Chondrocyte (in vitro differentiated cells): ENCODE results near the gene ACSF3. TPM values are rescaled to one million over a fixed set of nuclear protein-coding genes. Genes with fewer than 3 reads are reported as not detected.
A peak's percentile ranks its signal among the peaks of the same experiment; 100 is the strongest.

Experiments
- DNase-seq: peaks from one replicate; pipeline ENCODE4 v3.0.0; 2021; ENCODE audit warnings: mixed read lengths, low spot score
- H3K27ac Mint-ChIP-seq: one replicate; pipeline ENCODE4 v1.8.0; 2021; ENCODE audit warnings: mild to moderate bottlenecking, moderate library complexity, mixed read lengths; ENCODE audit not compliant: unreplicated experiment
- H3K27me3 Mint-ChIP-seq: 2 replicates; pipeline ENCODE4 v1.8.0; 2021; ENCODE audit warnings: low read depth, mixed read lengths
- H3K36me3 Mint-ChIP-seq: 2 replicates; pipeline ENCODE4 v1.8.0; 2021; ENCODE audit warnings: low read depth, mixed read lengths
- H3K4me1 Mint-ChIP-seq: 2 replicates; pipeline ENCODE4 v1.8.0; 2021; ENCODE audit warnings: low read depth, mild to moderate bottlenecking, mixed read lengths
- H3K4me3 Mint-ChIP-seq: one replicate; pipeline ENCODE4 v1.8.0; 2021; ENCODE audit warnings: mild to moderate bottlenecking, moderate library complexity, mixed read lengths; ENCODE audit not compliant: unreplicated experiment
- H3K9me3 Mint-ChIP-seq: 2 replicates; pipeline ENCODE4 v1.8.0; 2021; ENCODE audit warnings: low read depth, mixed read lengths
- total RNA-seq: library from RNA; stranded (reverse); gene quantifications from 3 replicates; pipeline ENCODE4 v1.2.1, GENCODE V29; 2021
- TF ChIP-seq, protein P1 (sequence below): fragments of 200-600 bp; sonication (generic); IDR thresholded peaks from 2 replicates; pipeline ENCODE4 v1.5.0; 2021; ENCODE audit warnings: antibody characterized with exemption, mild to moderate bottlenecking, moderate library complexity

Gene ACSF3
- total RNA-seq, 1 donor from 2014 or later, result 19.5 TPM

- no peak overlapping the region for H3K27ac Mint-ChIP-seq
- no peak for DNase-seq
- TF ChIP-seq, protein P1, sequence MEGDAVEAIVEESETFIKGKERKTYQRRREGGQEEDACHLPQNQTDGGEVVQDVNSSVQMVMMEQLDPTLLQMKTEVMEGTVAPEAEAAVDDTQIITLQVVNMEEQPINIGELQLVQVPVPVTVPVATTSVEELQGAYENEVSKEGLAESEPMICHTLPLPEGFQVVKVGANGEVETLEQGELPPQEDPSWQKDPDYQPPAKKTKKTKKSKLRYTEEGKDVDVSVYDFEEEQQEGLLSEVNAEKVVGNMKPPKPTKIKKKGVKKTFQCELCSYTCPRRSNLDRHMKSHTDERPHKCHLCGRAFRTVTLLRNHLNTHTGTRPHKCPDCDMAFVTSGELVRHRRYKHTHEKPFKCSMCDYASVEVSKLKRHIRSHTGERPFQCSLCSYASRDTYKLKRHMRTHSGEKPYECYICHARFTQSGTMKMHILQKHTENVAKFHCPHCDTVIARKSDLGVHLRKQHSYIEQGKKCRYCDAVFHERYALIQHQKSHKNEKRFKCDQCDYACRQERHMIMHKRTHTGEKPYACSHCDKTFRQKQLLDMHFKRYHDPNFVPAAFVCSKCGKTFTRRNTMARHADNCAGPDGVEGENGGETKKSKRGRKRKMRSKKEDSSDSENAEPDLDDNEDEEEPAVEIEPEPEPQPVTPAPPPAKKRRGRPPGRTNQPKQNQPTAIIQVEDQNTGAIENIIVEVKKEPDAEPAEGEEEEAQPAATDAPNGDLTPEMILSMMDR, result no peak
Observed at GRCh38 chr16:89138513-89138795, 44.8 kb downstream of the ACSF3 start.

GRCh38 chr16:89138843-89139520 is 45.3 kb downstream of the ACSF3 start:
- H3K9me3 Mint-ChIP-seq, result no peaks in the 10 kb centered on the region
- H3K4me3 Mint-ChIP-seq, result no peak overlapping the region
- no peaks in the 10 kb centered on the region for H3K27me3 Mint-ChIP-seq
- no peaks in the 10 kb centered on the region for H3K4me1 Mint-ChIP-seq
- peaks cover 16% of the 10 kb centered on the region for H3K36me3 Mint-ChIP-seq
- DNase-seq, result peak; percentile 80
- TF ChIP-seq, protein P1, result no peak
- no peak overlapping the region for H3K27ac Mint-ChIP-seq

More at GRCh38 chr16:89138513-89138795, 44.8 kb downstream of the ACSF3 start:
- H3K36me3 Mint-ChIP-seq, result peaks cover 16% of the 10 kb centered on the region
- H3K27me3 Mint-ChIP-seq, result no peaks in the 10 kb centered on the region
- no peaks in the 10 kb centered on the region for H3K4me1 Mint-ChIP-seq
- H3K4me3 Mint-ChIP-seq, result no peak overlapping the region
- H3K9me3 Mint-ChIP-seq, result no peaks in the 10 kb centered on the region

- no peak overlapping the region for H3K4me3 Mint-ChIP-seq
- H3K27ac Mint-ChIP-seq, result no peak overlapping the region
- no peaks in the 10 kb centered on the region for H3K9me3 Mint-ChIP-seq
- no peaks in the 10 kb centered on the region for H3K27me3 Mint-ChIP-seq
- DNase-seq, result peak; percentile 86
- TF ChIP-seq, protein P1, result no peak
- peaks cover 11% of the 10 kb centered on the region for H3K36me3 Mint-ChIP-seq
- H3K4me1 Mint-ChIP-seq, result no peaks in the 10 kb centered on the region
Observed at GRCh38 chr16:89139907-89140361, 46.3 kb downstream of the ACSF3 start.

- Mint-ChIP-seq H3K36me3 (peaks cover 11% of the 10 kb centered on the region), H3K27ac (no peak overlapping the region), H3K4me3 (no peak overlapping the region), H3K9me3 (no peaks in the 10 kb centered on the region), H3K27me3 (no peaks in the 10 kb centered on the region), H3K4me1 (no peaks in the 10 kb centered on the region)
- TF ChIP-seq, protein P1, result no peak
- peak; percentile 62 for DNase-seq
Observed at GRCh38 chr16:89140401-89140800, 46.7 kb downstream of the ACSF3 start.

DNA sequence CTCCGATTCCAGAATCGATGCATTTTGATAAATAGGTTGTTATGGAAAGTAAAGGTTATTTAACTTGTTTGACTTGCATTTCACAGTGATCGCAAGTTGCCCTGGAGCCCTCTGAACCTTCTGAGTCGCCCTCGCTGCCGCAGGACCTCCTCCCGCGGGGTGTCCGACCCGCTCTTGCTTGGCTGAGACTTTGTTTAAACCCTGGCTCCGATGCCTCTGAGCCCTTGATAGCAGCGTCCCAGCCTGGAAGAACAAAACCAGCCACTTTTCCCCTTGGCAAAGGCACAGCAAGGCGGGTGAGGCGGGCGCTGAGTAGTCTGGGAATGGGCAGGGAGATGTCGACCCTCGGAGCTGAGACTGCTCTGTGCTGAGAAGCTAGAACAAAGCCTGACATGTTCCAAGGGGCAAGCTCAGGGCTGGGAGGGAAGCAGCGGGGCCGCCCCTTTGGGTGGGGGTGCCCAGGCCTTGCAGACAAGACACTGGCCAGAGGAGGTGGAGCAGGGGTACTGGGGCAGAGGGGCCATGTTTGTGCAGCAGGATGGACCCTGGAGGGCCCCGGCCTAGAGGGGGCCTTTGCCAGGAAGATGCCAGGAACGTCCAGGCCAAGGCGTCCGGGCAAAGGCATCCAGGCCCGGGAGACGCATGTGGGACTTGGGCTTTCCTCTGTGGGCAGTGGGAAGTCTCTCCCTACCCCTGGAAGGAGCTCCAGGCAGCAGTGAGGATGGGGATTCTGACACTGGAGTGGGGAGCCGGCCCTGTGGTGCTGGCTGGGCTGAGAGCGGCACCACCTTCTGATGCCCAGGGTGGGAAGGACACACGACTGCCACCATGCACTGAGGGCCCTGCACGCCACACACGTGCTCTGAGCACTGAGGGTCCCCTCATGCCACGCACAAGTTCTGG is 47.6 kb downstream of the ACSF3 start:
- Mint-ChIP-seq H3K4me3 (no peak overlapping the region), H3K9me3 (no peaks in the 10 kb centered on the region), H3K27ac (no peak overlapping the region), H3K36me3 (peaks cover 9% of the 10 kb centered on the region), H3K27me3 (no peaks in the 10 kb centered on the region), H3K4me1 (no peaks in the 10 kb centered on the region)
- TF ChIP-seq, protein P1, result no peak
- peak; percentile 75 for DNase-seq
